GM23338 (cell line): ENCODE results near the gene C11orf52. TPM values are rescaled to one million over a fixed set of nuclear protein-coding genes. Genes with fewer than 3 reads are reported as not detected.
A peak's percentile ranks its signal among the peaks of the same experiment; 100 is the strongest.

Source experiments
- ATAC-seq: fragments of 200-7000 bp; cut with Tn5 transposase; 3 replicates; pipeline ENCODE4 v1.9.1; 2020
- DNase-seq: peaks from one replicate; pipeline ENCODE4 v3.0.0-alpha.2; 2015; ENCODE audit warnings: low spot score
- H2AFZ ChIP-seq: fragments of 200-600 bp; sonication (generic); 2 replicates; pipeline ENCODE4 v1.8.0; 2016; ENCODE audit warnings: antibody characterized with exemption, mild to moderate bottlenecking, moderate library complexity
- H3F3A ChIP-seq: fragments of 200-600 bp; sonication (generic); replicated peaks from 2 replicates; pipeline ENCODE4 v1.8.0; 2017; ENCODE audit warnings: antibody characterized with exemption, mixed run types, low read depth
- H3K27ac ChIP-seq: fragments of 200-600 bp; sonication (generic); 2 replicates; pipeline ENCODE4 v1.6.1; 2016; ENCODE audit warnings: low read depth
- H3K27me3 ChIP-seq: fragments of 200-600 bp; sonication (generic); 2 replicates; pipeline ENCODE4 v1.8.0; 2016; ENCODE audit warnings: mild to moderate bottlenecking, mixed run types, moderate library complexity; ENCODE audit not compliant: insufficient read depth
- H3K36me3 ChIP-seq: fragments of 200-600 bp; sonication (generic); 2 replicates; pipeline ENCODE4 v1.8.0; 2016; ENCODE audit warnings: mild to moderate bottlenecking; ENCODE audit not compliant: insufficient read depth
- H3K4me1 ChIP-seq: fragments of 200-600 bp; sonication (generic); 2 replicates; pipeline ENCODE4 v1.8.0; 2016; ENCODE audit warnings: mild to moderate bottlenecking, moderate library complexity; ENCODE audit not compliant: insufficient read depth
- H3K4me2 ChIP-seq: fragments of 200-600 bp; sonication (generic); 2 replicates; pipeline ENCODE4 v1.7.1; 2017; ENCODE audit warnings: mixed run types
- H3K4me3 ChIP-seq: fragments of 200-600 bp; sonication (generic); 2 replicates; pipeline ENCODE4 v1.6.1; 2016; ENCODE audit warnings: mixed run types
- H3K79me2 ChIP-seq: fragments of 200-600 bp; sonication (generic); replicated peaks from 2 replicates; pipeline ENCODE4 v1.8.0; 2017; ENCODE audit warnings: mild to moderate bottlenecking; ENCODE audit not compliant: insufficient read depth
- H3K9me2 ChIP-seq: fragments of 200-600 bp; sonication (generic); 2 replicates; pipeline ENCODE4 v1.8.0; 2017; ENCODE audit not compliant: insufficient read depth
- H4K20me1 ChIP-seq: fragments of 200-600 bp; sonication (generic); replicated peaks from 2 replicates; pipeline ENCODE4 v1.8.0; 2017; ENCODE audit warnings: mild to moderate bottlenecking; ENCODE audit not compliant: insufficient read depth
- H3K27ac Mint-ChIP-seq: 2 replicates; pipeline ENCODE4 v1.8.0; 2020; ENCODE audit warnings: inconsistent platforms, mild to moderate bottlenecking, moderate library complexity, mixed read lengths
- H3K27me3 Mint-ChIP-seq: 3 replicates; pipeline ENCODE4 v1.8.0; 2022; ENCODE audit warnings: low read depth, mild to moderate bottlenecking, moderate library complexity, mixed read lengths, inconsistent platforms; ENCODE audit not compliant: insufficient read depth, poor library complexity
- H3K36me3 Mint-ChIP-seq: 3 replicates; pipeline ENCODE4 v1.8.0; 2021; ENCODE audit warnings: low read depth, mild to moderate bottlenecking, inconsistent platforms, moderate library complexity, mixed read lengths
- H3K4me1 Mint-ChIP-seq: 3 replicates; pipeline ENCODE4 v1.8.0; 2020; ENCODE audit warnings: mild to moderate bottlenecking, inconsistent platforms, mixed read lengths
- H3K4me3 Mint-ChIP-seq: 3 replicates; pipeline ENCODE4 v1.8.0; 2021; ENCODE audit warnings: moderate library complexity, mild to moderate bottlenecking, inconsistent platforms, mixed read lengths
- H3K9me3 Mint-ChIP-seq: 3 replicates; pipeline ENCODE4 v1.8.0; 2020; ENCODE audit warnings: moderate library complexity, mild to moderate bottlenecking, inconsistent platforms, mixed read lengths
- EZH2phosphoT487 ChIP-seq: fragments of 200-600 bp; sonication (generic); IDR thresholded peaks from one replicate; pipeline ENCODE4 v1.8.1; 2018; ENCODE audit warnings: antibody characterized with exemption; ENCODE audit not compliant: unreplicated experiment
- ZNF114 ChIP-seq: fragments of 250-450 bp; sonication (Bioruptor Pico); IDR thresholded peaks from 2 replicates; pipeline ENCODE4 v1.5.0; 2020; ENCODE audit warnings: mild to moderate bottlenecking, moderate library complexity
- polyA plus RNA-seq: library from polyadenylated mRNA; unstranded; fragments of >200 nt; fragmentation: Nextera tagmentation; extraction: Ambion mirVana; gene quantifications from 2 replicates; pipeline ENCODE4 v1.2.1, GENCODE V29; 2016
- total RNA-seq: library from RNA; depleted of rRNA; stranded (reverse); fragments of >200 nt; shearing (Covaris generic); gene quantifications from 2 replicates; pipeline ENCODE4 v1.2.3, GENCODE V29; 2014
- TF ChIP-seq, protein P1 (sequence below): fragments of 250-450 bp; sonication (Bioruptor Pico); IDR thresholded peaks from 2 replicates; pipeline ENCODE4 v1.5.0; 2020; ENCODE audit warnings: mild to moderate bottlenecking, moderate library complexity
- TF ChIP-seq, protein P2 (sequence below), 2 experiments: fragments of 200-600 bp in 1 of 2; sonication (generic) in 1 of 2; conservative IDR thresholded peaks; 2 replicates each; pipeline versions ENCODE4 v1.5.1 to v1.6.1; 2016 to 2017; ENCODE audit warnings: antibody characterized with exemption in 2 of 2, low read depth in 2 of 2, mild to moderate bottlenecking in 2 of 2, moderate library complexity in 1 of 2
- TF ChIP-seq, protein P3 (sequence below): IDR thresholded peaks from one replicate; pipeline ENCODE4 v1.6.1; 2018; ENCODE audit warnings: antibody characterized with exemption; ENCODE audit not compliant: unreplicated experiment

The C11orf52 gene
- total and polyA plus RNA-seq, 2 experiments from 2014 or later, result 1.0 to 4.1 TPM

DNA sequence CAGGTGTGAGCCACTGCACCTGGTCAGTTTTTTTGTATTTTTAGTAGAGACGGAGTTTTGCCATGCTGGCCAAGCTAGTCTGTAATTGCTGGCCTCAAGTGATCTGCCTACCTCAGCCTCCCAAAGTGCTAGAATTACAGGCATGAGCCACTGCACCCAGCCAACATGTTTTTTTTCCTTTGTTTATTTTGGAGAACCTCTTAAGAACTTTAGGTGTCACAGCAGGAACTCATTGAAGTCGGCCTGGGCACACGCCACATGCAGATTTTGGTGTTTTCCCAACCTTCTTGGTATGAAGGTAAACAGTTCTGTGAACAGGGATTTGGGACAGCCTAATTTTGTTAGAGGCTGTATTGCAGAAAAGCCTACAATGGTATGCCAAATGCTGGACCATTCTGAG lies 27.8 kb downstream of the C11orf52 start (continued):
- TF ChIP-seq, protein P1, sequence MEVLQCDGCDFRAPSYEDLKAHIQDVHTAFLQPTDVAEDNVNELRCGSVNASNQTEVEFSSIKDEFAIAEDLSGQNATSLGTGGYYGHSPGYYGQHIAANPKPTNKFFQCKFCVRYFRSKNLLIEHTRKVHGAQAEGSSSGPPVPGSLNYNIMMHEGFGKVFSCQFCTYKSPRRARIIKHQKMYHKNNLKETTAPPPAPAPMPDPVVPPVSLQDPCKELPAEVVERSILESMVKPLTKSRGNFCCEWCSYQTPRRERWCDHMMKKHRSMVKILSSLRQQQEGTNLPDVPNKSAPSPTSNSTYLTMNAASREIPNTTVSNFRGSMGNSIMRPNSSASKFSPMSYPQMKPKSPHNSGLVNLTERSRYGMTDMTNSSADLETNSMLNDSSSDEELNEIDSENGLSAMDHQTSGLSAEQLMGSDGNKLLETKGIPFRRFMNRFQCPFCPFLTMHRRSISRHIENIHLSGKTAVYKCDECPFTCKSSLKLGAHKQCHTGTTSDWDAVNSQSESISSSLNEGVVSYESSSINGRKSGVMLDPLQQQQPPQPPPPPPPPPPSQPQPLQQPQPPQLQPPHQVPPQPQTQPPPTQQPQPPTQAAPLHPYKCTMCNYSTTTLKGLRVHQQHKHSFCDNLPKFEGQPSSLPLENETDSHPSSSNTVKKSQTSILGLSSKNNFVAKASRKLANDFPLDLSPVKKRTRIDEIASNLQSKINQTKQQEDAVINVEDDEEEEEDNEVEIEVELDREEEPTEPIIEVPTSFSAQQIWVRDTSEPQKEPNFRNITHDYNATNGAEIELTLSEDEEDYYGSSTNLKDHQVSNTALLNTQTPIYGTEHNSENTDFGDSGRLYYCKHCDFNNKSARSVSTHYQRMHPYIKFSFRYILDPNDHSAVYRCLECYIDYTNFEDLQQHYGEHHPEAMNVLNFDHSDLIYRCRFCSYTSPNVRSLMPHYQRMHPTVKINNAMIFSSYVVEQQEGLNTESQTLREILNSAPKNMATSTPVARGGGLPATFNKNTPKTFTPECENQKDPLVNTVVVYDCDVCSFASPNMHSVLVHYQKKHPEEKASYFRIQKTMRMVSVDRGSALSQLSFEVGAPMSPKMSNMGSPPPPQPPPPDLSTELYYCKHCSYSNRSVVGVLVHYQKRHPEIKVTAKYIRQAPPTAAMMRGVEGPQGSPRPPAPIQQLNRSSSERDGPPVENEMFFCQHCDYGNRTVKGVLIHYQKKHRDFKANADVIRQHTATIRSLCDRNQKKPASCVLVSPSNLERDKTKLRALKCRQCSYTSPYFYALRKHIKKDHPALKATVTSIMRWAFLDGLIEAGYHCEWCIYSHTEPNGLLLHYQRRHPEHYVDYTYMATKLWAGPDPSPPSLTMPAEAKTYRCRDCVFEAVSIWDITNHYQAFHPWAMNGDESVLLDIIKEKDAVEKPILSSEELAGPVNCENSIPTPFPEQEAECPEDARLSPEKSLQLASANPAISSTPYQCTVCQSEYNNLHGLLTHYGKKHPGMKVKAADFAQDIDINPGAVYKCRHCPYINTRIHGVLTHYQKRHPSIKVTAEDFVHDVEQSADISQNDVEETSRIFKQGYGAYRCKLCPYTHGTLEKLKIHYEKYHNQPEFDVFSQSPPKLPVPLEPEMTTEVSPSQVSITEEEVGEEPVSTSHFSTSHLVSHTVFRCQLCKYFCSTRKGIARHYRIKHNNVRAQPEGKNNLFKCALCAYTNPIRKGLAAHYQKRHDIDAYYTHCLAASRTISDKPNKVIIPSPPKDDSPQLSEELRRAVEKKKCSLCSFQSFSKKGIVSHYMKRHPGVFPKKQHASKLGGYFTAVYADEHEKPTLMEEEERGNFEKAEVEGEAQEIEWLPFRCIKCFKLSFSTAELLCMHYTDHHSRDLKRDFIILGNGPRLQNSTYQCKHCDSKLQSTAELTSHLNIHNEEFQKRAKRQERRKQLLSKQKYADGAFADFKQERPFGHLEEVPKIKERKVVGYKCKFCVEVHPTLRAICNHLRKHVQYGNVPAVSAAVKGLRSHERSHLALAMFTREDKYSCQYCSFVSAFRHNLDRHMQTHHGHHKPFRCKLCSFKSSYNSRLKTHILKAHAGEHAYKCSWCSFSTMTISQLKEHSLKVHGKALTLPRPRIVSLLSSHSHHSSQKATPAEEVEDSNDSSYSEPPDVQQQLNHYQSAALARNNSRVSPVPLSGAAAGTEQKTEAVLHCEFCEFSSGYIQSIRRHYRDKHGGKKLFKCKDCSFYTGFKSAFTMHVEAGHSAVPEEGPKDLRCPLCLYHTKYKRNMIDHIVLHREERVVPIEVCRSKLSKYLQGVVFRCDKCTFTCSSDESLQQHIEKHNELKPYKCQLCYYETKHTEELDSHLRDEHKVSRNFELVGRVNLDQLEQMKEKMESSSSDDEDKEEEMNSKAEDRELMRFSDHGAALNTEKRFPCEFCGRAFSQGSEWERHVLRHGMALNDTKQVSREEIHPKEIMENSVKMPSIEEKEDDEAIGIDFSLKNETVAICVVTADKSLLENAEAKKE (CRISPR knock-in tag), result no peak
- TF ChIP-seq ZNF114 (CRISPR knock-in tag), result no peak
- TF ChIP-seq, protein P2, sequence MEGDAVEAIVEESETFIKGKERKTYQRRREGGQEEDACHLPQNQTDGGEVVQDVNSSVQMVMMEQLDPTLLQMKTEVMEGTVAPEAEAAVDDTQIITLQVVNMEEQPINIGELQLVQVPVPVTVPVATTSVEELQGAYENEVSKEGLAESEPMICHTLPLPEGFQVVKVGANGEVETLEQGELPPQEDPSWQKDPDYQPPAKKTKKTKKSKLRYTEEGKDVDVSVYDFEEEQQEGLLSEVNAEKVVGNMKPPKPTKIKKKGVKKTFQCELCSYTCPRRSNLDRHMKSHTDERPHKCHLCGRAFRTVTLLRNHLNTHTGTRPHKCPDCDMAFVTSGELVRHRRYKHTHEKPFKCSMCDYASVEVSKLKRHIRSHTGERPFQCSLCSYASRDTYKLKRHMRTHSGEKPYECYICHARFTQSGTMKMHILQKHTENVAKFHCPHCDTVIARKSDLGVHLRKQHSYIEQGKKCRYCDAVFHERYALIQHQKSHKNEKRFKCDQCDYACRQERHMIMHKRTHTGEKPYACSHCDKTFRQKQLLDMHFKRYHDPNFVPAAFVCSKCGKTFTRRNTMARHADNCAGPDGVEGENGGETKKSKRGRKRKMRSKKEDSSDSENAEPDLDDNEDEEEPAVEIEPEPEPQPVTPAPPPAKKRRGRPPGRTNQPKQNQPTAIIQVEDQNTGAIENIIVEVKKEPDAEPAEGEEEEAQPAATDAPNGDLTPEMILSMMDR (conservative IDR thresholded peaks at IDR 0.05; ENCODE audit: low read depth in 2 of 2), result no peak
- no peak for TF ChIP-seq EZH2phosphoT487

DNA sequence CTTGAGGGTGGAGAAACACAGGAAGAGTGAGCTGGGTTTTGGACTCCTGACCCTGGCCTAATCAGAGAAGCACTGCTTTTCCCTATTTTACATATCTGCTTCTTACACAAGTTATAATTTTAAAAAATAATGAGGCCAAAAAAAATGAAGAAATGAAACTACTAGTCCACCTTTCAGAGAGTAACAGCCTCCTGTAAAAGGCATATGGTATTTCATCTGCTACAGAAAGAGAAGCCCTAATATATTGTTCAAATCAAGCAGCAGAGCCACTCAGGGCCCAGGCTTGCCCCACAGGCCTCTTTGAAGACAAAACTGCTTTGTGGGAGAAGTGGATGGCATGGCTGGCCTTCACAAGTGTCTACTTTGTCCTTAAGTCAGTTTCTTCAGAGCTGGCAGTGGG lies 28.4 kb downstream of the C11orf52 start:
- no peak overlapping the region for H3K4me3 Mint-ChIP-seq
- H3K4me2 ChIP-seq, result no peak overlapping the region
- peaks cover 13% of the 10 kb centered on the region; the same call in 2 of the 3 replicates for H3K4me1 Mint-ChIP-seq
- H3K27me3 ChIP-seq, result no peaks in the 10 kb centered on the region
- no peak overlapping the region for H2AFZ ChIP-seq
- no peaks in the 10 kb centered on the region for H3F3A ChIP-seq
- H3K27me3 Mint-ChIP-seq, result peaks cover 3% of the 10 kb centered on the region
- DNase-seq (no peak), ATAC-seq (no peak)
- H3K36me3 Mint-ChIP-seq, result peaks cover 10% of the 10 kb centered on the region; the same call in 2 of the 3 replicates
- H3K27ac Mint-ChIP-seq, result 0 out of 2 replicates have a peak overlapping the region, but pooled peaks have one; percentile 79
- no peaks in the 10 kb centered on the region for H3K36me3 ChIP-seq
- H3K9me3 Mint-ChIP-seq, result peaks cover 10% of the 10 kb centered on the region; the same call in 2 of the 3 replicates
- TF ChIP-seq, protein P3, sequence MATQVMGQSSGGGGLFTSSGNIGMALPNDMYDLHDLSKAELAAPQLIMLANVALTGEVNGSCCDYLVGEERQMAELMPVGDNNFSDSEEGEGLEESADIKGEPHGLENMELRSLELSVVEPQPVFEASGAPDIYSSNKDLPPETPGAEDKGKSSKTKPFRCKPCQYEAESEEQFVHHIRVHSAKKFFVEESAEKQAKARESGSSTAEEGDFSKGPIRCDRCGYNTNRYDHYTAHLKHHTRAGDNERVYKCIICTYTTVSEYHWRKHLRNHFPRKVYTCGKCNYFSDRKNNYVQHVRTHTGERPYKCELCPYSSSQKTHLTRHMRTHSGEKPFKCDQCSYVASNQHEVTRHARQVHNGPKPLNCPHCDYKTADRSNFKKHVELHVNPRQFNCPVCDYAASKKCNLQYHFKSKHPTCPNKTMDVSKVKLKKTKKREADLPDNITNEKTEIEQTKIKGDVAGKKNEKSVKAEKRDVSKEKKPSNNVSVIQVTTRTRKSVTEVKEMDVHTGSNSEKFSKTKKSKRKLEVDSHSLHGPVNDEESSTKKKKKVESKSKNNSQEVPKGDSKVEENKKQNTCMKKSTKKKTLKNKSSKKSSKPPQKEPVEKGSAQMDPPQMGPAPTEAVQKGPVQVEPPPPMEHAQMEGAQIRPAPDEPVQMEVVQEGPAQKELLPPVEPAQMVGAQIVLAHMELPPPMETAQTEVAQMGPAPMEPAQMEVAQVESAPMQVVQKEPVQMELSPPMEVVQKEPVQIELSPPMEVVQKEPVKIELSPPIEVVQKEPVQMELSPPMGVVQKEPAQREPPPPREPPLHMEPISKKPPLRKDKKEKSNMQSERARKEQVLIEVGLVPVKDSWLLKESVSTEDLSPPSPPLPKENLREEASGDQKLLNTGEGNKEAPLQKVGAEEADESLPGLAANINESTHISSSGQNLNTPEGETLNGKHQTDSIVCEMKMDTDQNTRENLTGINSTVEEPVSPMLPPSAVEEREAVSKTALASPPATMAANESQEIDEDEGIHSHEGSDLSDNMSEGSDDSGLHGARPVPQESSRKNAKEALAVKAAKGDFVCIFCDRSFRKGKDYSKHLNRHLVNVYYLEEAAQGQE, result no peak
- H4K20me1 ChIP-seq, result no peaks in the 10 kb centered on the region; the same call in 1 of the 2 replicates
- H3K79me2 ChIP-seq, result no peaks in the 10 kb centered on the region
- H3K4me1 ChIP-seq, result no peaks in the 10 kb centered on the region
- H3K27ac ChIP-seq, result peak overlapping the region; percentile 20; the same call in 1 of the 2 replicates
- H3K4me3 ChIP-seq, result no peak overlapping the region
- H3K9me2 ChIP-seq, result no peaks in the 10 kb centered on the region
